NCI-H510A (cell line): Measurements from ENCODE around the gene TAGAP.
"Not testable (repeated sequence)": the region's sequence is repeated elsewhere in the genome, so short reads cannot be mapped to it uniquely, and the experiment has no call there.

Experiments
- DNase-seq: peaks from one replicate; lab custom pipeline; 2025; lab: John Stamatoyannopoulos, UW

Gene TAGAP

DNA sequence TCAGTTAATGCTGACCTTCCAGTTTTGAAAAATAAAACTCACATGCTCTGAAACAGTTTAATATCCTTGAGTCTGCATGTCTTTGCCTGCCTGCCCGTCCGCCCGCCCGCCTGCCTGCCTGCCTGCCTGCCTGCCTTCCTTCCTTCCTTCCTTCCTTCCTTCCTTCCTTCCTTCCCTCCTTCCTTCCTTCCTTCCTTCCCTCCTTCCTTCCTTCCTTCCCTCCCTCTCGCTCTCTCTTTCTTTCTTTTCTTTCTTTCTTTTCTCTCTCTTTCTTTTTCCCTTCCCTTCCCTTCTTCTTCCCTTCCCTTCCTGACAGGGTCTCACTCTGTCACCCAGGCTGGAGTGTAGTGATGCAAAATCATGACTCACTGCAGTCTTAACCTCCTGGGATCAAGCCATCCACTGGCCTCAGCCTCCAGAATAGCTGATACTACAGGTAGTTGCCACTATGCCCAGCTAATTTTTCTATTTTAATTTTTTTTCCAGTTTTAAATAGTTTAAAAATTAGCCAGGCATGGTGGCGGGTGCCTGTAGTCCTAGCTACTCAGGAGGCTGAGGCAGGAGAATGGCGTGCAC, 34.7 kb downstream of the TAGAP start:
- not testable (repeated sequence) for DNase-seq

DNA sequence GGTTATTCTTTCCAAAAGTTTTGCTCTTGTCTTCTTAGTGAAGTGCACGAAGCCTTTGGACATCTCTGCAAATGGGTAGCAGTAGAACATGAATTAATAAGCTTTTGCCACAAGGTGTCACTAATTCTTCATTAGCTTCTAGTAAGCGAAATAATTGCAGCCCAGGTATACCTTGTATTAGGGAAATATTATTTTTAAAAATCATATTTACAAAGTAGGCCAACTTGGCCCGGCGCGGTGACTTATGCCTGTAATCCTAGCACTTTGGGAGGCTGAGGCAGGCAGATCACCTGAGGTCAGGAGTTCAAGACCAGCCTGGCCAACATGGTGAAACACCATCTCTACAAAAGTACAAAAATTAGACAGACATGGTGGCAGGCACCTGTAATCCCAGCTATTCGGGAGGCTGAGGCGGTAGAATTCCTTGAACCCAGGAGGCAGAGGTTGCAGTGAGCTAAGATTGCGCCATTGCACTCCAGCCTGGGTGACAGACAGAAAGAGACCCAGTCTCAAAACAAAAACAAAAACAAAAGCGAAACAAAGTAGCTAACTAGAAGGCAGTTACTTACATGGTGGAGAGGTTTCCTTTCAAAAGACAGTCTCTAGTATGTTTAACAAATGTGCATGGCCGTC, 36.0 kb downstream of the TAGAP start:
- DNase-seq, result no peak

DNA sequence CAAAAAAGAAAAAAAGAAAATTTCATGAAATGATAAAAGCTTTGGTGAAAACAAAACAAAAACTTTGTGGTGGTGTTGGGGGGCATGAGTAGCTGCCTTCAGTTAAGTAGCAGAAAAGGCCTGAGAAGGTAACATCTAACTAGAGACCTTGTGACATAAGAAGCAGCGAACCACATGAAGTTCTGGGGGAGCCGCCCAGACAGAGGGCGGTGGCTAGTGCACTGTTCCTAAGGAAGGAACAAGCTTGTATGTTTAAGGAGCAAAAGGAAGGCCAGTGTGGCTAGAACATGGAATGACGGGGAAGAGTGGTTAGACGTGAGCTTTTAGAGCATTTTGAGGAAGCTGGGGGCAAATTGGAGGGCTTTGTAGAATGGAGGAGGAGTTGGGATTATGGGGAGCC, 37.3 kb downstream of the TAGAP start:
- DNase-seq, result no peak

DNA sequence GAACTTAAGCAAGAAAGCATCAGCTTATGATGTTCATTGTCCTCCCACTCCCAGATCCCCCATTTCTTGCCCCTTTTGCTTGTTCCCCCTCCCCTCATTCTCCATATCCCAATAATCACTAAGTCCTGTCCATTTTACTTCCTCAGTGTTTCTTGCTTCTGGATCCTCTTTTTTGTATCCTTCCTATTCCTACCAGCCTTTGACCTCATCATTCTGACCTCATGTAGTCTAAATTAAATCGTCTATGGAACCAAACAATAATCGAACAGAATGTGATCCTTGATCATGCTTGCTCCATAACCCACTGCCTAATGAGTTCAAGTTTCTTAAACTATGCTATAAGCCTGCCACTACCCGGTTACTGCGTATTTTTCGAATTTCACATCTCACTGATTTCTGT, 39.4 kb downstream of the TAGAP start:
- DNase-seq, result no peak

DNA sequence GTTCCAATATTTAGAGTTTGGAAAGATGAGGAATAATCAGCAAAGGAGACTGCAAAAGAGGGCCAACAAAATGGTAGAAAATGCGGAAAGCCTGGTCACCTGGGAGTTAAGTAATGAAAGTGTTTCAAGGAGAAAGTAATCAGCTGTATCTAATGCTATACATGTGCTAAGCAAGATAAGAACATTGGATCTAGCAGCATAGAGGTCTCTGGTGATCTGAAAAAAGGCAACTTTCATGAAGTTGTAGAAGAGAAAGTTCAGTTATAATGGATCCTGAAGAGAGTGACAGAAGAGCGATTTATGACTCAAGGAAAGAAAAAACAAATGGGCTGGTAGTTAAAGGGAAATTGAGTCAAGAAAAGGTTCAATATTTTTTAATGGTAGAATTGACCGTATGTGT, 40.2 kb downstream of the TAGAP start:
- DNase-seq, result no peak

DNA sequence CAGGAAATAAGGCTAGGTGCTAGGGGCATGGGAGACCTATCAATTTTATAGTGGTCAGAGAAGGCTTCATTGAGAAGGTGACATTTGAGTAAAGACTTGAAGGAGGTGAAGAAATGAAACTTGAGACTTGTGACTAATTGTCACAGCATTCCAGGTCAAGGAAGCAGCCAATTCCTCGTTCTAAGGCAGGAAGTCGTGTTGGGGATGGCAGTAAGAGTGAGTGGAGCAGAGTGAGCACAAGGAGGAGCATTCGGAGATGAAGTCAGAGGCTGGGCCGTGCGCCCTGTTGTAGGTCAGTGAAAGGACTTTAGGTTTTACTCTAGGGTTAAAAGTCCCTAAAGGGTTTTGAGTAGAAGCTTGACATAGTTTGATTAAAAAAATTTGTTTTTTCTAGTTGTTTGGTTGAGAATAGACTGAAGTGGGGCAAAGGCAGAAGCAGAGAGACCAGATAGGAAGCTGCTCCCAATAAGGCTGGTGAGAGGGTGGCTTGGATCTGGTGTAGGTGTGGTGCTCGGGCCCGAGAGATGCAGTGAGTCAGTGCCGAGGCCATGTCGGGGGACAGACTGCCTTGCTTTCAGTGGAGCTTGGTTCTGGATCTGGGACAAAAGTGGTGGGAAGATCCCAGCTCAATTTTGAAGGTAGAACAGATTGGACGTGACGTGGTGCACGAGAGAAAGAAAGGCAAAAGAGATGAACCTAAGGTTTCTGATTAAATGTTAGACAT, 42.2 kb downstream of the TAGAP start:
- DNase-seq, result no peak

DNA sequence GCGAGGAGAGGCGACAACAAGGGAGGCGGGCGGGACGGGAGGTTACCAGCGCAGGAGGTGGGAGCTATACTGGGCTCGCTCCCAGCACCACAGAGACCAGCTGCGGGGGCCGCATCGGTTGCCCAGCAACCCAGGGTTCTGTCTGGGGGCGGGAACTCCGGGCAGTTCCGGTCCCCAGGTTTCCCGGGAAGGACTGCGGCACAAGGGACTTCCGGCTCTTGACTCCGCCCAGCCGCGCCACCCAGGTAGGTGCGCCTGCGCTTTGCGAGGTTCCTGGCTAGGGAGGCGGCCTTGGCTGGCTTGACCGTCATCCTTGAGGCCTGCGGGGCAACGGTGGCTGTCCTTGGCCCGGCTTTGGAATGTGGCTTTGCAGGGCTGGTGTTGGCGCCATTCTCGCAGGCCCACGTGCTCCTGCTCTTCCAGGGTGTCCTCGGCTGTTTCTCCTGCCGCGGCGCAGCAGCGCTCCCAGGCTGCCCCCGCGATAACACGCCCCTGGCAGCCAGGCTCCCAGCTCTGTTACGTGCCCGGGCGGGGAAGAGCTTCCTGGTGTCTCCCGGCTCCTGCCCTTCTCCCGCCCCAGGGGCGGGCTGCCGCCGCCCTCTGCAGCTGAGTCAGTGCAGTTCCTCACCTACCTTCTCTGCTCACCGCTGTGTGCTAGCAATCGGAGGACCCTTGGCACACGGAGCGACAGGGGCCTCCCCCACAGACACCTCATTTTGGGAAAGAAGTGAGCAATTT, 45.0 kb downstream of the TAGAP start, which contains the start of gene RSPH3:
Gene RSPH3, minus strand, starts transcription at position 537 of the 738 bp plus-strand sequence. CDS start 652 bp downstream, outside the sequence.
- DNase-seq, result peak; percentile 75

DNA sequence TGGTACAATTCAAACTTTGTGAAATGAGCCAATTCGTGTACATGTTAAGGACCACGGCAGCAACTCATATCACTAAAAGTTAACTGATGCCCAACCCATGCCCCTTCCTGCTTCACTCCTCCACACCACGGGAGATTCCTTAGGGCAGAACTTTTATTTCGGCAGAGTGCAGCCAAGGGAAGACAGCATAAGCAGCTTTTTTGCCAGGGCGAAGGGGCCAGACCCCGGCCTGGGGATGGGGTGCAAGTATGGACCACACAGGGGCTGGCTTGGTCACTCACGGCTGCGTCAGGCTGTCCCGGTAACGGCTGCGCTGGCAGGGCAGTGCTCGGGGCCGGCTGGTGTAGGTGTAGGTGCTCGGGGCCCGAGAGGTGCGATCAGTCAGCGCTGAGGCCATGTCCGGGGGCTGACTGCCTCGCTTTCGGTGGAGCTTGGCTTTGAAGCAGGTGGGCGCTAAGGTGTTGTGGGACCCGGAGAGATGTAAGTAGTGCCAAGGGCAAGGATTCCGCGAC, 45.6 kb downstream of the TAGAP start:
- no peak for DNase-seq

DNA sequence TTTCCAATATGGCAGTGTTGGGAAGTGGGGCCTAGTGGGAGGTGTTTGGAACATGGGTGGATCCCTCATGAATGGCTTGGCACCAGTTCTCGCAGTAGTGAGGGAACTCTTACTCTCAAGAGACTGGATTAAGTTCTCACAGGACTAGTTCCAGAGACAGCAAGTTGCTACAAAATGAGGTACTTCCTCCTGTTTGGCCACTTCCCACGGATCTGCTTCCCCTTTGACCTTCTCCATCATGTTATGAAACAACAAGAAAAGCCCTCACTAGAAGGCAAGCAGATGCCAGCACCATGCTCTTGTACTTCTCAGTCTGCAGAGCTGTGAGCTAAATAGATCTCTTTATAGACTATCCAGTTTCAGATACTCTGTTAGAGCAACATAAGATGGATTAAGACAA, 47.9 kb downstream of the TAGAP start:
- no peak for DNase-seq

DNA sequence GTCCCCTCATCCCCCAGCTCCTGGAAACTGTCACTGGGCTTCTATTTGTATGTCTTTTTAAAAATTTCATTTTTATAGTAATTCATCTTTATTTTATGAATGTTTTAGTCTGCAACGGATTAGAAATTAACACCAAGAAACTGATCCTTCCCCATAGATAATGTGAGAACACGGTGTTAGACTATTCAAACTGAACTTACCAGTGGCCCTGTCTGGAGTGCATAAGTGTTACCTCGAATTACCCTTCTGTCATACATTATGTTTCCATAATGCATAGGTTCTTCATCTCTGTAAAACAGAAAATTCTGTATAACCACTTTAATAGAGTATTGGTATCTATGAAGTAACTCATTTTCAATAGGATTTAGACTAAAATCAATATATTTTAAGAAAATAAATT, 51.2 kb downstream of the TAGAP start:
- DNase-seq, result no peak

DNA sequence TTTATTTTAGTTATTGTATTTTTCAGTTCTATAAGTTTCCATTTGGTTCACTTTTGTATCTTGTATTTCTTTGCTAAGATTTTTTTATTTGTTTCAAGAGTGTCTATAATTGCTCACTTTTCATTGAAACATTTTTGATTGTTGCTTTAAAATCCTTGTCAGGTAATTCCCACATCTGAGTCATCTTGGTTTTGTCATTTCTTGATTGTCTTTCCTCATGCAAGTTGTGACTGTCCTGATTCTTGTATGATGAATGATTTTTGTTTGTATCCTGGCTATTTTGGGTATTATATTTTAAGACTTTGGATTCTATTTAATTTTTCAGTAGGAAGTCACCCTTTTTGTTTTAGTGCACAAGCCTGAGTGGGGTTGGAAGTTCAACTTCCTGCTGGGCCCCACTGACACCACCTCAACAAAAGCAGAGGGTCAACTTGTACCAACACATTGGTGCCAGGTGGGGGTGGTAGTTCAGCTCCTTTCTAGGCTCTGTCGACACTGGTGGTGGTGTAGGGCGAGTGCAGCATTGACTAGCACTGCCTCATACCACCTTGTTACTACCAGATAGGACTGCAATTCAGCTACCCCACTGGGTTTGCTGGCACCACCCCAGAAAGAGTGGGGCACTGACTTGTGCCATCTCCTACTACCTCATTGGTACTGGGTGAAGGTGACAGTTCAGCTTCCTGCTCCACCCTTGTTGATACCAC, 53.6 kb downstream of the TAGAP start:
- no peak for DNase-seq

DNA sequence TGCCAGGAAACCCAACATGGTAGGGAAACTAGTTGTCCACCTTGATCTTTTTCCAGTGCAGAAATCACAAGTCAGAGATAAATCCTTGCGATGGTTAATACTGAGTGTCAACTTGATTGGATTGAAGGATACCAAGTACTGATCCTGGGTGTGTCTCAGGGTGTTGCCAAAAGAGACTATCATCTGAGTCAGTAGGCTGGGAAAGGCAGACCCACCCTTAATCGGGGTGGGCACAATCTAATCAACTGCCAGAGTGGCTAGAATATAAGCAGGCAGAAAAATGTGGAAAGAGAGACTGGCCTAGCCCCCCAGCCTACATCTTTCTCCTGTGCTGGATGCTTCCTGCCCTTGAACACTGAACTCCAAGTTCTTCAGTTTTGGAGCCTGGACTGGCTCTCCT, 55.1 kb downstream of the TAGAP start:
- DNase-seq, result not testable (repeated sequence)

DNA sequence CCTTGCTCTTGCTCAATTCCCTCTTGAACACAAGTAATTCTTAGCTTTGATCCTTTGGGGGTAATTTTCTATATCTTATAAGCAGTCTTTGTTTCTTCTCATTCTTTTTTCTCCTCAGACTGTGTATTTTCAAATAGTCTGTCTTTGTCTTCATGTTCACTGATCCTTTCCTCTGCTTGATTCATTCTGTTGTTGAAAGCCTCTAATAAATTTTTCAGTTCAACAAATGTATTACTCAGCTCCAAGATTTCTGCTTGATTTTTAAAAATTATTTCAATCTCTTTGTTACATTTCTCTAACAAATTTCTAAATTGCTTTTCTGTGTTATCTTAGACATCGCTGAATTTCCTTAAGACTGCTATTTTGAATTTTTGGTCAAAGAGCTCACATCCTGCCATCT, 56.3 kb downstream of the TAGAP start:
- DNase-seq, result no peak

DNA sequence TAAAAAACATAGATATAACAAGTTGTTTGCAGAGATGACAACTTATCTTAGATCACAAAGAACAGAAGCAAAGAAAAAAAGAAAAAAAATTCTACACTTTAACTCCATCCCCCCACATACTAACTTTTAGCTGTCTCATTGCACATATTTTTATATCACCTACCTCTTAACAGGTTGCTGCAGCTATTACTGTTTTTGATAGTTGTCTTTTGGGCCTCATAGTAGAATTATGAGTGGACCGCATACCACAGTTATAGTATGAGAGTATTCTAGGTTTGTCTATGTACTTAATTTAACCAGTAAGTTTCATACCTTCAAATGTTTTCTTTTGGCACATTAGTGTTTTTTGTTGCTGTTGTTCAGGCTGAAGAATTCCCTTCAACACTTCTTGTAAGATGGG, 57.1 kb downstream of the TAGAP start:
- no peak for DNase-seq
